B cell (primary cell): ENCODE results near the gene ZNF621.

Experiments
- CTCF ChIP-seq: fragments of 200-600 bp; IDR thresholded peaks from one replicate; pipeline ENCODE4 v1.8.0; 2022; ENCODE audit warnings: antibody characterized with exemption, mild to moderate bottlenecking
- EZH2 ChIP-seq: IDR thresholded peaks from 2 replicates; pipeline ENCODE4 v1.6.1; 2012; ENCODE audit warnings: borderline replicate concordance, low read depth, mild to moderate bottlenecking, moderate library complexity, low read length; ENCODE audit not compliant: insufficient read depth, poor library complexity, severe bottlenecking

DNA sequence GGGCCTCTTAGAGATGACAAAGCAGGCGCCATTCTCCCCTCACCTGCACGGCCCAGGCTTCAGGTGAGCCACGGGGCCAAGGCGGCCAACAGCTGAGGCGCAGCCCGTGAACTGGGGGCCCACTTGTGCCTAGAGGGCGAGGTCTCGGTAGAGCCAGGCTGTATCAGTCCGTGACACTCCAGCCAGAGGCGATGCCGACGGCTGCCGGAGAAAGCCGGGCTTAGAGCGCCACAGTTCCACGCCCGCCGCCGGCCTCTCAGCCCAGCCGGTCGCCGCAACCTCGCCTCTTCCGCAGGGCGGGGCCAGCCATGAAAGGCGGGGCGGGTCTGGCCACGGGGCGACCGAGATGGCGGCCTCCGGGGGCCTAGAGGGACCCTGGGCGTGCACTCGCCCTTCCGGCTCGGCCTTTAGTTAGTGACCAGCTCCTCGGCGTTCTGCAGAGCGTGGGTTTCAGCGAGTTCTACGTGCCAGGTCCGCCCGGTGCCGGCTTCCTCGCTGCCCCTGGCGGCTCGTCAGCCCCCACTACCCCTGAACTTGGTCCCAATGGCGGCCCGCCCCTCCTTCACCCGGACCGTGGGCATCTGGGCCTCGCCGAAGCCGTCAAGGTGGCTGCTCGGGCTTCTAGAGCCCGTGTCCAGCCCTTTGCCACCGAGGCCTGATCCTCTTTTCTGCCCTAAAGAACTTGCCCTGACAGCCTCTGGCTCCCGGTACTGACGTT, at the start of gene ZNF621:
- TF ChIP-seq EZH2 (no peak), CTCF (no peak)
